ENCODE data around the gene CHRNB1.
A peak's percentile ranks its signal among the peaks of the same experiment; 100 is the strongest.

The CHRNB1 gene

GRCh38 chr17:7416323-7416722 lies 28.5 kb upstream of the CHRNB1 start:
- DNase-seq: no peak

GRCh38 chr17:7417056-7417655 lies 27.7 kb upstream of the CHRNB1 start:
- DNase-seq: no peak

DNA sequence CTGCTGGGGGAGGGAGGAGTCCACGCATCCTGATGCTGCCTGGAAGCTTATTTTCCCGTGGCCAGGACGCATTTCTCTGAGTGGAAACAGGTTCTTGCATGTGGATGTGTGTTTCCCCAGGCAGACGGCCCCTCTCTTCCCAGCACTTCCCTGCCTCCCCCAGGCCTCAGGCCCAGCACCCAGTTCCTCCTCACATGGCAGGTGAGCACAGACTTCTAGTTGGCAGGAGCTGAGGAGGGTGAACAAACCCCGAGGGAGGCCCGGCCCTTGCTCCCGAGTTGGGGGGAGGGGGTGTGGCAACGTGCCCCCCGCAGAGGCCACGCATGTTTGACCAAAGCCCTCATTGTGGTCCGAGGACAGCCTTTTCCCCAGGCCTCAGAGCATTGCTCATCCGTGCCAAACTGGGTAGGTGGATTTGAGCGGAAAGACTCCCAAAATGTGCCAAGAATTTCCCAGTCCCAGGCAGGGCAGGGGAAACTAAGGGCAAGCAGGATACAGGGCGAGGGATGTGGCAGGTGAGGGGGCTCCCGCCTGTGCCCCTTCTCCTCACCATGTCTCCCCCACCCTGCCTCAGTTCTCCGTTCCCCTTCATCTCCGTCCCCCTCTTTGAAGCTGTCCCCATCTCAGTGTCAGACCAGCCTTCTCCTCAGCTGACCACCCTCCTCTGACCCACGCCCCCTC lies 26.2 kb upstream of the CHRNB1 start:
- DNase-seq: no peak

GRCh38 chr17:7419819-7420610 lies 24.8 kb upstream of the CHRNB1 start, which contains the start of gene SPEM1:
TSS of gene SPEM1 (plus strand) at chr17:7420324. CDS start at chr17:7420385, 61 bp downstream.
- DNase-seq: no peak

DNA sequence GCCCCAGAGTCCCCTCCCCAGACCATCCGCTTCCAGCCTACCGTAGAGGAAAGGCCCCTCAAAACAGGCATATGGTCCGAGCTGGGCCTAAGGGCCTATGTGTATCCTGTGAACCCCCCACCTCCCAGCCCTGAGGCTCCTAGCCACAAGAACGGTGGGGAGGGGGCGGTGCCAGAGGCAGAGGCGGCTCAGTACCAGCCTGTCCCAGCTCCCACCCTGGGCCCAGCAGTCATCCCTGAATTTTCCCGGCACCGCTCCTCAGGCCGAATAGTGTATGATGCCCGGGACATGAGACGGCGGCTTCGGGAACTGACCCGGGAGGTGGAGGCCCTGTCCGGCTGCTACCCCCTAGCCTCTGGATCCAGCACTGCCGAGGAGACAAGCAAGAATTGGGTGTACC lies 23.7 kb upstream of the CHRNB1 start:
- no peak for DNase-seq

- no peak for DNase-seq
Measured at GRCh38 chr17:7423679-7424078, 21.2 kb upstream of the CHRNB1 start.

DNA sequence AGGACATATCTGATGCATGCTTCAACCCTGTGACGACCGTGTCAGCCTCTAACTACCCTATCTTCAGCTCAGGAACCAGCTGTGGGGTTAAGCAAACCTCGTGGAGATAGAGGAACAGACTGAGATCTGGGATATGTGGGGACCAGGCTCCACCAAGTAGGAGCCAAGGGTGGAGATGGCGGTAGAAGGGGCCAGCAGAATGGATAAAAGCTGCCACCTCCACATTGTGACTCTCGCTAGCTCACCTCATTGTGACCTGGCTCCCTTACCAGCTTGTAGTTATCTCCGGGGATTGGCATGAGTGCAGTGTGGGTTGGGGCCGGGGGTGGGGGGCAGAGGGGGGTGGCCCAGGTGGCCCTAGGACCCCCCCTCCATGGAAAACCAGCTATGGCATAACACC lies 19.5 kb upstream of the CHRNB1 start, which contains the start of gene SPEM2:
SPEM2 (plus strand) TSS at position 301 of the 400 bp plus-strand sequence; CDS start at position 374, 73 bp downstream.
- no peak for DNase-seq

GRCh38 chr17:7425756-7426155 lies 19.1 kb upstream of the CHRNB1 start:
- DNase-seq: no peak

GRCh38 chr17:7426203-7426863 lies 18.5 kb upstream of the CHRNB1 start:
- no peak for DNase-seq

DNA sequence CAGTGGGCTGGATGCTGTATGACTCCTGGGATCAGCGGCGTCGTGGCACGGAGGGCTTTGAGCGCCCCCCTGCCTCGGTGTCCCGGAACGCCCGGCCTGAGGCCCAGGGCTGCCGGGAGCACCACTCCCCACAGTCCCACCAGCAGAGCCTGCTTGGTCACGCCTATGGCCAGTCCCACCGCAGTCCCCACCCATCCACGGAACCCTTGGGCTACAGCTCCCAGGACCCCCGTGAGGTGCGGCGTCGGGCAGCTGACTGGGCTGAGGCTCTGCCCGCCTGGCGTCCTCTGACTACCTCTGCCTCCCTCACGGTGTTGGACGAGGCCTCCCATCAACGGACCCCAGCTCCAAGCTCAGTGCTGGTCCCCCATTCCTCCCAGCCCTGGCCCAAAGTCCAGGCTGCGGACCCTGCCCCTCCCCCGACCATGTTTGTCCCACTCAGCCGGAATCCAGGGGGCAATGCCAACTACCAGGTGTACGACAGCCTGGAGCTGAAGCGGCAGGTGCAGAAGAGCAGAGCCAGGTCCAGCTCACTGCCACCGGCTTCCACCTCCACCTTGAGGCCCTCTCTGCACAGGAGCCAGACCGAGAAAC lies 17.9 kb upstream of the CHRNB1 start:
- DNase-seq: no peak

- DNase-seq: no peak
Measured at GRCh38 chr17:7427549-7427948, 17.3 kb upstream of the CHRNB1 start.

DNA sequence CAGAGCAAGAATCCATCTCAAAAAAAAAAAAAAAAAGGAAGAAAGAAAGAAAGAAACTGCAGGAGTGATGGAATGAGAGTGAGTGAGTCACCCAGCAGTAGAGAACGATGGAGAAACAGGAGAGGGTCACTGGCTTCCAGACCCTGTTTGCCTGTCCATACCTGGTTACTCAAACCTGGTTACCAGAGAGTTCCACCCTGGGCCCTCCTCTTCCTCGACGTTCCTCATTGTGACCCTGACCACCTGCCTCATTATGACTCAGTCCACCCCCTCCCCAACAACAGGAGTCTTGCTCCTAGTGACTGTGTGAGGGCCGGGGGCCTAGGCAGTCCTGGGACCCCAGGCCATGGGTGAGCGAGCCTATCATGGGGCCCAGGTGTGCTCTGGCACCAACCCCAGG lies 16.3 kb upstream of the CHRNB1 start, which contains the start of gene SPEM3:
SPEM3 (plus strand) TSS at position 301 of the 400 bp plus-strand sequence; CDS start at position 347, 46 bp downstream.
- no peak for DNase-seq

- no peak for DNase-seq
Measured at GRCh38 chr17:7429722-7430121, 15.1 kb upstream of the CHRNB1 start.

DNA sequence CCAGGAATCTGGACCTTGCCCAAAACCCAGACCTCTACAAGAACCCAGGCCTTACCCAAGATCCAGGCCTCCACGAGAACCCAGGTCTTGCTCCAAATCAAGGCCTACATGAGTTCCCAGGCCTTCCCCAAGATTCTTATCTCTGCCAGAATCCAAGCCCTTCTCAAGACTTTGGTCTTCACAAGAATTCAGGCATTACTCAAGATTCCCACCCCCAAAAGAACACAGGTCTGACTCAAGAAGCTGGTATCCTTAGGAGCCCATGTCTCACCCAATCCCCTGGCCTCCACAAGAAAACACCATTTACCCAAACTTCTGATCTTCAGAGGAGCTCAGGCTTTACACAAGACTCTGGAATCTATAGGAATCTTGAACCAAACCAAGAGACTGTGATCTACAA lies 13.6 kb upstream of the CHRNB1 start:
- DNase-seq: no peak

DNA sequence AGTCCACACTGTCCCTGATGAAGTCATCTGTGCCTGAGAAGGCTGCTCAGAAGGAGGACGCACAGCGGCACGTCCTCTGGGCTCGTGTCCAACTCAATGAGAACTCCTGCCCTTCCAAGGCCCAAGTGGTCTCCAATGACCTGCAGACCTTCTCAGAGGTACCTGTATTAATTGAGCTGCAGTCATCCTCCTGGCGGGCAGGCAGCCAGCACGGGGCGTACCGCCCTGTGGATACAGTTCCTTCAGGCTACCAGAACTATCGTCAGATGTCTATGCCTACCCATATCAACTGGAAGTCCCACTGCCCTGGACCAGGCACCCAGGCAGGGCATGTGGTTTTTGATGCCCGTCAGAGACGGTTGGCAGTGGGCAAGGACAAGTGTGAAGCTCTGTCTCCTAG lies 12.6 kb upstream of the CHRNB1 start:
- DNase-seq: no peak

GRCh38 chr17:7435676-7436555 lies 8.9 kb upstream of the CHRNB1 start:
- DNase-seq: no peak

DNA sequence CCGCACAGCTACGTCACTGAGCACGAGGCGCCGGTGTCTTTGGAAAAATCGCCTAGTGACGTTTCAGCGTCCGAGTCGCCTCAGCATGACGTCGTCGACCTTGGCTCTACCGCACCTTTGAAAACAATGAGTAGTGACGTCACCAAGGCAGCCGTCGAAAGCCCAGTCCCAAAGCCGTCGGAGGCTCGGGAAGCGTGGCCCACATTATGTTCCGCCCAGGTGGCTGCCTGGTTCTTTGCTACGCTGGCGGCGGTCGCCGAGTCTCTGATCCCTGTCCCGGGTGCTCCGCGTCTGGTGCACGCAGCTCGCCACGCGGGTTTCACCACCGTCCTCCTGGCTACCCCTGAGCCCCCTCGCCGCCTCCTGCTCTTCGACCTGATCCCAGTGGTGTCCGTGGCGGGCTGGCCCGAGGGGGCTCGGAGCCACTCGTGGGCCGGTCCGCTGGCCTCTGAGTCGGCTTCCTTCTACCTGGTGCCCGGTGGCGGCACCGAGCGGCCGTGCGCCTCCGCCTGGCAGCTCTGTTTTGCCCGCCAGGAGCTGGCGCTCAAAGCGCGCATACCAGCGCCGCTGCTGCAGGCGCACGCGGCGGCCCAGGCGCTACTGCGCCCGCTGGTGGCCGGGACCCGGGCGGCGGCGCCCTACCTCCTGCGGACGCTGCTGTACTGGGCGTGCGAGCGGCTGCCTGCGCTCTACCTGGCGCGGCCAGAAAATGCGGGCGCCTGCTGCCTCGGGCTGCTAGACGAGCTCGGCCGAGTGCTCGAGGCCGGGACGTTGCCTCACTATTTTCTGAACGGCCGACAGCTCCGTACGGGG lies 8.1 kb upstream of the CHRNB1 start:
- peak; percentile 50 for DNase-seq

DNA sequence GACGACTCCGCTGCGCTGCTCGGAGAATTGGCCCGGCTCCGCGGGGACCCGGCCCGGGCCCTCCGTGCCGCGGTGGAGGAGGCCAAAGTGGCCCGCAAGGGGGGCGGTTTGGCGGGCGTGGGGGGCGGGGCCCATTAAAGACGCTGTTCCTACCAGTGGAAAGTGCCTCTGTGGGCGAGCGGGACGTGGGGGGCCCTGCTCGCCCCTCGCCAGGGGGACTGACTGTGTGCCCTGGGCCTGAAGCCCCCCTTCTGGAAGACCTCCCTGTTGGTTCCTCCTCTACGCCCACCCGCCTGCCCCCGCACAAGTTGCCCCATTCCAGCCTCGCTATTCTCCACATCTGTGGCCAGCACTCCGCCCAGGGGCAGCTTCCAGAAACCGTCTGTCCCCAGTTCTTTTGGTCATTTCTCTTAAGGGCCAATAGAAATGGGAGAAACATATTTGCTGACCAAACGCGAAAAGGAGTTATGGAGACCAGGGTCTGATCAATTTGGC lies 7.4 kb upstream of the CHRNB1 start:
- DNase-seq: no peak

- no peak for DNase-seq
Measured at GRCh38 chr17:7437950-7438614, 6.8 kb upstream of the CHRNB1 start.
